HG03045 (cell line): ENCODE data around the gene RASSF6.
"Not testable (repeated sequence)": the region's sequence is repeated elsewhere in the genome, so short reads cannot be mapped to it uniquely, and the experiment has no call there.

ENCODE experiments used
- ATAC-seq: cut with Tn5 transposase; IDR thresholded peaks from one replicate; pipeline ENCODE4 v1.9.1; 2021; ENCODE audit warnings: mild to moderate bottlenecking, moderate library complexity; ENCODE audit not compliant: unreplicated experiment

The RASSF6 gene

GRCh38 chr4:73613130-73613529 lies 7.1 kb downstream of the RASSF6 start:
- ATAC-seq: no peak

- ATAC-seq: no peak
Measured at GRCh38 chr4:73612032-73612431, 8.2 kb downstream of the RASSF6 start.

- ATAC-seq: no peak
Measured at GRCh38 chr4:73609706-73610105, 10.5 kb downstream of the RASSF6 start.

GRCh38 chr4:73608689-73609594 lies 11.3 kb downstream of the RASSF6 start:
- ATAC-seq: no peak

- no peak for ATAC-seq
Measured at GRCh38 chr4:73607375-73608033, 12.7 kb downstream of the RASSF6 start.

- ATAC-seq: peak; percentile 67
Measured at GRCh38 chr4:73606465-73606974, 13.7 kb downstream of the RASSF6 start.

- ATAC-seq: no peak
Measured at GRCh38 chr4:73603854-73604584, 16.2 kb downstream of the RASSF6 start.

- peak; percentile 49 for ATAC-seq
Measured at GRCh38 chr4:73603271-73603710, 16.9 kb downstream of the RASSF6 start.

GRCh38 chr4:73600954-73601353 lies 19.3 kb downstream of the RASSF6 start:
- ATAC-seq: no peak

- no peak for ATAC-seq
Measured at GRCh38 chr4:73599182-73599581, 21.1 kb downstream of the RASSF6 start.

- ATAC-seq: no peak
Measured at GRCh38 chr4:73597594-73597993, 22.6 kb downstream of the RASSF6 start.

- ATAC-seq: not testable (repeated sequence)
Measured at GRCh38 chr4:73597183-73597582, 23.1 kb downstream of the RASSF6 start.

GRCh38 chr4:73596001-73596400 lies 24.2 kb downstream of the RASSF6 start:
- no peak for ATAC-seq

- no peak for ATAC-seq
Measured at GRCh38 chr4:73593631-73594241, 26.5 kb downstream of the RASSF6 start.

GRCh38 chr4:73589887-73590801 lies 30.1 kb downstream of the RASSF6 start:
- peak; percentile 89 for ATAC-seq

GRCh38 chr4:73589261-73589847 lies 30.9 kb downstream of the RASSF6 start:
- ATAC-seq: peak; percentile 35

- ATAC-seq: no peak
Measured at GRCh38 chr4:73588613-73589012, 31.6 kb downstream of the RASSF6 start.

GRCh38 chr4:73586666-73587065 lies 33.6 kb downstream of the RASSF6 start:
- no peak for ATAC-seq

- no peak for ATAC-seq
Measured at GRCh38 chr4:73586040-73586439, 34.2 kb downstream of the RASSF6 start.
